Measurements from ENCODE around the gene KRT20.

DNA sequence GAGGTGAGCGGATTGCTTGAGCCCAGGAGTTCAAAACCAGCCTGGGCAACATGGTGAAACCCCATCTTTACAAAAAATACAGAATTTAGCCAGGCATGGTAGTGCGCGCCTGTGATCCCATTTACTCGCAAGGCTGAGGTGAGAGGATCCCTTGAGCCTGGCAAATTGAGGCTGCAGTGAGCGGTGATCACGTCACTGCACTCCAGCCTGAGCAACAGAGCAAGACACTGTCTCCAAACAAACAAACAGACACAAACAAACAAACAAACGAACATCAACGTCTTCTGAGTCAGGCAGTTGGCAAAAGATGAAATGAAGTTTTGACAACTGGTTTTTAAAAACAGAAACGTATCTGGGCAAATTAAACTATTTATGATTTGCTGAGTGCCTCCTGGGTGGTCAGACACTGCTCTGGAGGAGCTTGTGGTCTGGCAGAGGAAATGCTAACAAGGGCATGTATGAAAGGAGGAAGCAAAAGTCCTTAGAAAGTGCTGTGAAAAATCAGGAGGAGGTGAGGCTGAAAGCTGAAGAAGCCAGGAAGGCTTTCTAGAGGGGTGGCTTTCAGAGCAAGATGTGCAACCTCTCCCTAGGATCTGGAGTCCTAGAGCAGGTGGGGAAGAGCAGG lies 10.2 kb upstream of the KRT20 start:
- TF ChIP-seq, protein P1, sequence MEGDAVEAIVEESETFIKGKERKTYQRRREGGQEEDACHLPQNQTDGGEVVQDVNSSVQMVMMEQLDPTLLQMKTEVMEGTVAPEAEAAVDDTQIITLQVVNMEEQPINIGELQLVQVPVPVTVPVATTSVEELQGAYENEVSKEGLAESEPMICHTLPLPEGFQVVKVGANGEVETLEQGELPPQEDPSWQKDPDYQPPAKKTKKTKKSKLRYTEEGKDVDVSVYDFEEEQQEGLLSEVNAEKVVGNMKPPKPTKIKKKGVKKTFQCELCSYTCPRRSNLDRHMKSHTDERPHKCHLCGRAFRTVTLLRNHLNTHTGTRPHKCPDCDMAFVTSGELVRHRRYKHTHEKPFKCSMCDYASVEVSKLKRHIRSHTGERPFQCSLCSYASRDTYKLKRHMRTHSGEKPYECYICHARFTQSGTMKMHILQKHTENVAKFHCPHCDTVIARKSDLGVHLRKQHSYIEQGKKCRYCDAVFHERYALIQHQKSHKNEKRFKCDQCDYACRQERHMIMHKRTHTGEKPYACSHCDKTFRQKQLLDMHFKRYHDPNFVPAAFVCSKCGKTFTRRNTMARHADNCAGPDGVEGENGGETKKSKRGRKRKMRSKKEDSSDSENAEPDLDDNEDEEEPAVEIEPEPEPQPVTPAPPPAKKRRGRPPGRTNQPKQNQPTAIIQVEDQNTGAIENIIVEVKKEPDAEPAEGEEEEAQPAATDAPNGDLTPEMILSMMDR (IDR thresholded peaks at IDR 0.05): no peak
- no peak for TF ChIP-seq POLR2A (IDR thresholded peaks at IDR 0.05)
